Brain microvascular endothelial cell (primary cell): Measurements from ENCODE around the gene CCDC43.
A peak's percentile ranks its signal among the peaks of the same experiment; 100 is the strongest.

Experiments used
- DNase-seq: peaks from one replicate; pipeline ENCODE4 v3.0.0-alpha.2; 2020
- H3K27ac ChIP-seq: fragments of 250-450 bp; sonication (Bioruptor Pico); 2 replicates; pipeline ENCODE4 v1.5.1; 2020; ENCODE audit warnings: mild to moderate bottlenecking, moderate library complexity
- H3K27me3 ChIP-seq: fragments of 250-450 bp; sonication (Bioruptor Pico); replicated peaks from 2 replicates; pipeline ENCODE4 v1.5.1; 2020; ENCODE audit warnings: mild to moderate bottlenecking
- H3K36me3 ChIP-seq: fragments of 250-450 bp; sonication (Bioruptor Pico); replicated peaks from 2 replicates; pipeline ENCODE4 v1.5.1; 2020; ENCODE audit warnings: mild to moderate bottlenecking
- H3K4me3 ChIP-seq: 2 replicates; pipeline ENCODE4 v1.5.1; 2011; ENCODE audit warnings: low read depth, mild to moderate bottlenecking, control low read depth, low read length, moderate library complexity
- CTCF ChIP-seq: IDR thresholded peaks from 2 replicates; pipeline ENCODE4 v1.5.1; 2011; ENCODE audit warnings: low read depth, mild to moderate bottlenecking, moderate library complexity, low read length, control low read depth, inconsistent platforms; ENCODE audit errors: missing control alignments
- in situ Hi-C: cut with HindIII; loops from 2 replicates; pipeline ENCODE4 v1.10.0; 2017; ENCODE audit warnings: low sequenced_read_pairs, low pct_ligation_motif_present

Gene CCDC43

DNA sequence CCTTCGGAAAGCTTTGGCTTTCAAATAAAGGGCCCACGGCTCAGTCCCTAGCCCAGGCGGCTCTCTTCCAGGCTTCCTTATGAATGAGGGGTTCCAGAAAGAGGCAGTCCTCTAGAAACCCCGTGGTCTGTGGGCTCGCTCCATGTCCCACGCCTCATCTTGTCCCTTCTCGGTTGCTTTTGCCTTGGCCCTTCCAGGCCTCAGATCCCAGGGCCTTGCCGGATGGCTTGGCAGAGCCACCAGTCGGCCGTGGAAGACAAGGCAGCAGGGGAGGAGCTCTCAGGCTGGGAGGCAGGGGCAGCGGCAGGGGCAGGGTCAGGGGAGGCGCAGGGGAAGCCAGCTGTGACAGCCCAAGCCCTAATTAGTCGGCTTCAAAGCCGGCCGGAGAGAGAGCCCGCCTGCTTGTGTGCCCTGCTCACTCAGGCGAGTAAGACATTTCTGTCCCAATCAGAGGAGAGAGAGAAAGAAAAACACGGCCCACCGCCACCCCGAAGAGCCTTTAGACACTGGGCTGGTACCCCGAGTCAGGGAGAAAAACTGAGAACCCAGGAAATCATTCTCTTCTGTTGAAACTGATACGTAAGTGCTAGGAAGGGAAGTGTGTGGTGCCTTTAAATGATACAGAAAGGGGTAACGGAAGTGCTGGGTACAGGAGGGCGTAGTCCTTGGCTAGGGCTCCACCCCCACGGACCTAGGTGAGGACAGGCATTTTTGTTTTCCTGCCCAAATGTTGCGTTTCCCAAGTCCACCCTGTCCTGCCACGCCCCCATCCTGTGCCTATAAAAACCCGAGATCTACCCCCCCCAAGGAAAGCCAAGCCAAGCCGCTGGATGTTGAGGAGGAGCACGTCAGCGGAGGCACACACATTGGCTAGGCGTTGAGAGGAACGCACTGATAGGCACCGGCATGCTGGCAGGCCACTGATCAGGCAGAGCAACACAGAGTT is 61.1 kb downstream of the CCDC43 start:
- peak; percentile 6 for TF ChIP-seq CTCF
- no peak overlapping the region for H3K4me3 ChIP-seq
- H3K27me3 ChIP-seq = no peaks in the 10 kb centered on the region
- in situ Hi-C loops = loop anchor here (25.0 kb wide), 1 partner anchor 91 kb away; no protein-coding TSS in a partner anchor
- no peak for DNase-seq
- no peaks in the 10 kb centered on the region for H3K36me3 ChIP-seq
- no peak overlapping the region for H3K27ac ChIP-seq

- H3K4me3 ChIP-seq = no peak overlapping the region
- DNase-seq = no peak
- H3K27me3 ChIP-seq = no peaks in the 10 kb centered on the region
- no peak for TF ChIP-seq CTCF
- no peak overlapping the region for H3K27ac ChIP-seq
- in situ Hi-C loops = loop anchor here (25.0 kb wide), 1 partner anchor 90 kb away; no protein-coding TSS in a partner anchor
- H3K36me3 ChIP-seq = no peaks in the 10 kb centered on the region
Observed at GRCh38 chr17:44627513-44628242, 61.9 kb downstream of the CCDC43 start.
